A549 (cell line): Measurements from ENCODE around the gene LRRC8C.

Source experiments
- CHD2 ChIP-seq: fragments of 150-350 bp; IDR thresholded peaks from 2 replicates; pipeline ENCODE4 v1.6.1; 2014; ENCODE audit warnings: low read length; ENCODE audit not compliant: partially characterized antibody
- CTCF ChIP-seq: fragments of >200 bp; sonication (Bioruptor Twin); formaldehyde crosslinking; IDR thresholded peaks from 3 replicates; pipeline ENCODE4 v1.5.1; 2016
- FOSL2 ChIP-seq, 2 experiments: fragments of 450-650 bp in 1 of 2; fragments of >200 bp in 1 of 2; sonication (Bioruptor Twin) in 1 of 2; formaldehyde crosslinking; IDR thresholded peaks; 2 replicates each; pipeline versions ENCODE4 v1.5.0 to v1.6.1; 2016 to 2020; ENCODE audit warnings: mild to moderate bottlenecking in 1 of 2, moderate library complexity in 1 of 2
- HOXB13 ChIP-seq: fragments of 250-450 bp; sonication (Bioruptor Pico); IDR thresholded peaks from 2 replicates; pipeline ENCODE4 v1.5.0; 2020; ENCODE audit warnings: low read depth, mild to moderate bottlenecking, moderate library complexity

DNA sequence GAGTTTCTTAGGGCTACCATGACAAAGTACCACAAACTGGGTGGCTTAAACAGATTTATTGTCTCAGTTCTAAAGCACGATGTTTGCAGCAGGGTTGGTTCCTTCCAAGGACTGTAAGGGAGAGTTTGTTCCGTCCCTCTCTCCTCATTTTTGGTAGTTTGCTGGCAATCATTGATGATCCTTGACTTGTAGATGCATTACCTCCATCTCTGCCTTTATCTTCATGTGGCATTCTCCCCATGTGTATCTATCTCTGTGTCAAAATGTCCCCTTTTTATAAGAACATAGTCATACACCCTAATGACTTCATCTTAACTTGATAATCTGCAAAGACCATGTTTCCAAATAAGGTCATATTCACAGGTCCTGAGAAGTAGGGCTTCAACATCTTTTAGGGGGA, 90.2 kb downstream of the LRRC8C start:
- TF ChIP-seq HOXB13 (CRISPR knock-in tag): no peak
- TF ChIP-seq CTCF: no peak
- no peak for TF ChIP-seq FOSL2 (IDR thresholded peaks at IDR 0.05)
- no peak for TF ChIP-seq FOSL2 (CRISPR knock-in tag; IDR thresholded peaks at IDR 0.05)
- no peak for TF ChIP-seq CHD2
